NCI-H187 (cell line): ENCODE results near the gene DCN.
"Not testable (repeated sequence)": the region's sequence is repeated elsewhere in the genome, so short reads cannot be mapped to it uniquely, and the experiment has no call there.

ENCODE experiments used
- DNase-seq, 2 experiments: peaks; one replicate each; lab custom pipeline; 2025; lab: John Stamatoyannopoulos, UW

The DCN gene, protein sequence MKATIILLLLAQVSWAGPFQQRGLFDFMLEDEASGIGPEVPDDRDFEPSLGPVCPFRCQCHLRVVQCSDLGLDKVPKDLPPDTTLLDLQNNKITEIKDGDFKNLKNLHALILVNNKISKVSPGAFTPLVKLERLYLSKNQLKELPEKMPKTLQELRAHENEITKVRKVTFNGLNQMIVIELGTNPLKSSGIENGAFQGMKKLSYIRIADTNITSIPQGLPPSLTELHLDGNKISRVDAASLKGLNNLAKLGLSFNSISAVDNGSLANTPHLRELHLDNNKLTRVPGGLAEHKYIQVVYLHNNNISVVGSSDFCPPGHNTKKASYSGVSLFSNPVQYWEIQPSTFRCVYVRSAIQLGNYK

DNA sequence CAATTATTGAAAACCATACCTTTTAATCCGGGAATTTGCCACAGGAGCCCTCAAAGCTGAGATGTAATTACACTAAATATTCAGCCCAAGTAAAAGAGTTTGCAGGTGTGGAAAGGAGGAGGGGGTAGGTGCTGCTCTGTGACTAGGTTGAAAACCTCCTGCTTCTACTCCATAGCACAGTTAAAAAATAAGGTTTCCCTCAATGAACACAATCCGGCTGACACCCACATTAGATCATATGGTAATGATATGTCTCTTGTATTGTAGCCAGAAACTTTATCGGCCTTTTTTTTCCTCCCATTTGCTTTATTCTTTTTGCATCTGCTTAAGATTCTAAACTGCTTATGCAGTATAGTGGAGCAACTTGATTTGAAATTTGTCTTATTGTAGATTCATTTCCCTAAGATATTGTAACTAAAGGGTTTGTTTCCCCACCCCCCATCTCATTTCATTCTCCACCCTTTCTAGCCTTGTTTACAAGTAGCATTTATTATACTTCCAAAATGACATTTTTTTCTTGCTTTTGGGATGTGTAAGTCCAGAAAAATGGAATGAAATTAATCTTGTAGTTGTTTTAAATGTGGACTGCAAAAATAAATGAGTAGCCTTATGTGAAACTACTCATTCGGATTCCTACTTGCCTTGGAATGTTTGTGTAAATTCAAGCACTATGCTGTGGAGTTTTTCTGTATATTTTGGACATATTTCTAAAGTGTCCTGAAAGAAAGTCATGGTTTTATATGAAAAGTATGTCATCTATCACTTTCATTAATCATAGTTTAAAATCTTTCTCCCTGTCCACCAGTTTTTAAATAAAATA is at the start of gene DCN:
TSS of gene DCN (minus strand) at position 182 of the 820 bp plus-strand sequence. CDS start 4,265 bp downstream, outside the sequence.
- no peak for DNase-seq

DNA sequence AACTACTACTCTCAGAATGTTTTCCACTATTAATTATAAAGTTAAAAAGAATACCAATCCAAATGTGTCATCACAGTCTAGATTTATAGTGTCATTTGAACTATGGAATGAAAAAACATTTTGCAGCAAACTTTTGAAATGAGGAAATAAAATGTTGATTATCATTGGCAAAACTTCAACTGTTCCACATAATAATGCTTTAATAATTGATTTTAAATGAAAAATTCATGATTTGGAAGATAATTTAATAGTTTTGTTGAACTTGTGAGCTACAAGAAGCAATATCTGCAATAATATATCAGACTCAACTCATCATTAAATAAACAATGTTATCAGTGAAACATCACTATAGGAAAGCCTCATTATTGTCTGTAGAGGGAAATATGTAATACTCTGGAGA is 48.2 kb upstream of the DCN start:
- DNase-seq, result no peak

- no peak for DNase-seq
These were observed 44.3 kb upstream of the DCN start for GRCh38 chr12:91226951-91227350.

DNA sequence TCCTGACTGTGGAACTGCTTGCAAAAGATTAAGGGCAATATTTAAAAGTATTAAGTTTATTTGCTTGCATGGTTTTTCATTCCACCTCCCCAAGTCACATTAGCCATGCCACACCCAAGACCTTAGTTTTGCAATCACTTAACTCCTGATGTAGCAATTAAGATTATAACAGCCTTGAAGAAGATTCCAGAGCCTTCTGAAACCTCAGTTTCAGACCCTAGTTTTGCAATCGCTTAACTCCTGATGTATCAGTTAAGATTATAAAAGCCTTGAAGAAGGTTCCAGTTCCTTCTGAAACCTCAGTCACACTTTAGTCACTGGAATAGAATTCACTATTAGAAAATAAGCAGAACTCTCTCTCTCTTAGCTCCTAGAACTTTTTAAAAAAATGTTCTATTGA is 42.7 kb upstream of the DCN start:
- no peak for DNase-seq

- no peak for DNase-seq
These were observed 41.8 kb upstream of the DCN start for GRCh38 chr12:91224401-91224800.

DNA sequence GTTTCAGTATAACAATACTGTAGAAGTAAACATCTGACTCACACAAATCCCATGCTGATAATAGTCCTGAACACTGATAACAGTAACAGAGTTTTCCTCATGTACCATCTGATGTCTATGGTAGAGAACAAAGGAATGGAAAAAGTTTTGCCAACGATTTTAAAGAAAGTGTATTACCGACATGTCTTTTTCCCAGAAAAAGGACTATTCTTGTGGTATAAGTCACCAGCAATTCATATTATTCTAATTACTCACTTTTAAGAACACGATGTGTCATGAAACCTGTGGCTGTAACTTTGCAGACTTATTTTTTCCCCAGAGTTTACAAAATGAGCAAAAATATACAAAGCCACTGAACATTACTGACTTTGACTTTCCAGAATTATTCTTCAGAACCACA is 40.1 kb upstream of the DCN start:
- DNase-seq, result no peak

GRCh38 chr12:91219919-91220318 is 37.3 kb upstream of the DCN start:
- no peak for DNase-seq

GRCh38 chr12:91219511-91219910 is 36.9 kb upstream of the DCN start:
- DNase-seq, result no peak

DNA sequence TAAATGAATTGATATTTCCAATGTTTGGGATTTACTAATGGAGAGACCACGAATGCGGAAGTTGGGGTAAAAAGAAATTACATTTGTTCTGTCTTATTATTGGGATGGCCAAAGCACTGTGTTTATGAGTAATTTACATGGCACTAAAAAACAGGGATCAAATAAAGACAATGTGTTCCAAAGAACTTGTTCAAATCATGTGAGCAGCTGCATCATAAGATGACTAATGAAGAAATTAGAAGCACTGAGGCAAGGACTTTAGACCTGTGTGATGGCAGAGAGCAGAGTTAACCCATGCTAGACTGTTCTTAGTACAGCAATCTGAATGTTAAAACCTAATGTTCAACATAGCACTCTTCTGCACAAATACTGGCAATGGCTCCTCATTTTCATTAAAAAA is 34.3 kb upstream of the DCN start:
- DNase-seq, result no peak

DNA sequence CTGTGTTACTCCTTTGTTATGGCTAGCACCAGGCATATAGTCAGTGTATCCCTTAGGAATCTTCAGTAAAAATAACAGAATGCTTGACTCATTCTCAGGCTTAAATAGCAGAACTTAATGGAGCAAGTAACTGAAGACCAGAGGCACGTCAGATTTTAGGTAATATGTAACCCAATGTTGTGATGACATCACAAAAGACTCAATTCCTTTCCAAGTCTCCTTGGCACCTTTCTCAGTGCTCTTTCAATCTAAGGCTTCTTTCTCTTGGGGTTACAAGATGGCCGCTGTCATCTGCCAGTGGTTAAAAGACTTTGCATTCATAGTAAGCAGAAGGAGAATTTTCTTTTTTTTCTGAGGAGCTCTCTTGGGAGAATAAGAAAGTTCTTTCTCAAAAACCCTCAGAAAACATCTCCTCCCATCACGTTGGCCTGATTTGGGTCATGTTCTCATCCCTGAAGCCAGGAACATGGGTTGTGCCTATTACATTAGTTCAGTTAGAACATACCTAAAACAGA is 33.4 kb upstream of the DCN start:
- DNase-seq, result no peak

- no peak for DNase-seq
These were observed 29.2 kb upstream of the DCN start for GRCh38 chr12:91211866-91212265.

- DNase-seq, result no peak
These were observed 28.0 kb upstream of the DCN start for GRCh38 chr12:91210618-91211017.

GRCh38 chr12:91210144-91210543 is 27.5 kb upstream of the DCN start:
- DNase-seq, result no peak

GRCh38 chr12:91207301-91207700 is 24.7 kb upstream of the DCN start:
- not testable (repeated sequence) for DNase-seq

GRCh38 chr12:91205811-91206210 is 23.2 kb upstream of the DCN start:
- DNase-seq, result no peak

DNA sequence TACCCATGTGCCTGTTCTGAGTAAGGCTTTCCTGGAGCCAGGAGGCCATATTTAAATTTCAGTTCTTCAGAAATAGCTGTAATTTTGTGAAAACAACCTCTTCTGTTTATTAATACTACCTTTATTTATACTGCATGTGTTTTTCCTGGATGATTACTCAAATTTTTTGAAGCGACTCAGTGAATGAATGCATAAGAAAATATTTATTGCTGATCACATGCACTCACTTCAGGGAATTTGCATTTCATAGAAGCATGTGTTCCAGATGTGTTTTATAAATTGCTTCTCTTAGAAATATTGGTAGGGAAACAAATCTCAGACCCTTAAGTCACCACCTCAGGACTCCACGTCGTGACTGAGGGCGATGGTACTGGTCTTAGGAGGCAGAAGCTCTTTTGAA is 21.8 kb upstream of the DCN start:
- no peak for DNase-seq

- DNase-seq, result no peak
These were observed 21.0 kb upstream of the DCN start for GRCh38 chr12:91203610-91204009.

GRCh38 chr12:91202390-91202789 is 19.8 kb upstream of the DCN start:
- DNase-seq, result no peak

- DNase-seq, result no peak
These were observed 13.8 kb upstream of the DCN start for GRCh38 chr12:91196436-91196835.

GRCh38 chr12:91194500-91194899 is 11.9 kb upstream of the DCN start:
- no peak for DNase-seq

- no peak for DNase-seq
These were observed 9.0 kb upstream of the DCN start for GRCh38 chr12:91191513-91192111.

DNA sequence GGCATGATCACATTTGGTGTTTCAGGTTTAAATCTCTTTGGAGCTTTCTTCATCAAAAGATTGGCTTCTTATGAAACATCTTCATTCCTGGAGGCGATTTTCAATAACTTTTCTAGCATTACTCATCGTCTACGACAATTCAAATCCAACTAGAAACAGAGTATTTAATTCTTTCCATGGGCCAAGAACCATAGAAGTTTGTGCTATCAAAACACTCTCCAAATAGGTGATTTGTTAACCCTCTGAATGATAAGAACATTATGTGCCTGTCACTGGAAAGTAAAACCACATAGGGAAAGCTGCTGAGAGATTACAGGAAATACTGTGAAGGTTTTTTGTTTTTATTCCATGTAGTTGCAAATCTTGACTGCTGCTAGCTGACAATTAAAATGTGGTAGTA is 6.9 kb upstream of the DCN start:
- DNase-seq, result no peak

DNA sequence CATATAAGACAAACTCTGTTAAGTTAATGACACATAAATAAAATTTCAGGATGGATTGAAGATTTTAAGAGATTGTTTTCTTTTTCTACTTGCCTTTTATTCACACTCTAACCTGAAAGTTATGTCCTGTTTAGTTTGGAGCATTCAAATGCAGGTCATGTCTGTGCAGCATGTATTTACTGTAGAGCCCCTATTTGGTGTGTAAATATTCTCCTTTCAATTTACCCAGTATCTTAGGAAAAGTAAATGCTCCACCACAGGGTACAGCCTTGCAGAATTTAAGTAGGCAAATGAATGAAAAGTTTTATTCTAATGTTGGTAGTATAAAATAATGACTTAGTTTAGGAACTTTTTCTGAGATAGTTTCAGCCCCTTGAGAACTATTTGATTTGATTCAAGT is 6.2 kb upstream of the DCN start:
- no peak for DNase-seq
